ENCODE measurements around the gene CDC42EP4. TPM values are rescaled to one million over a fixed set of nuclear protein-coding genes. Genes with fewer than 3 reads are reported as not detected.

CDC42EP4 gene
- total and polyA plus RNA-seq, 10 of the 15 experiments (the other 5 are each of a cell fraction or from before 2014, with no cell fraction given): 0.05 to 7.1 (median 2.7) TPM

- no peak overlapping the region for H3K4me3 ChIP-seq
- no TSS peak for BruUV-seq (replicated peaks)
- ChIA-PET SMC1A (ENCODE audit: uncharacterized antibody, unreplicated experiment) (interaction anchor here (1.2 to 16.1 kb wide), 8 partner anchors 15 to 692 kb away, joined by 3 to 261 read pairs (median 7); partner anchors contain the start of gene COG1), RAD21 (ENCODE audit: unreplicated experiment) (interaction anchor here (0.9 to 2.5 kb wide), 5 partner anchors 119 to 694 kb away, joined by 3 to 15 read pairs (median 4); no protein-coding TSS in a partner anchor), CTCF (interaction anchor here (0.8 to 12.7 kb wide), 9 partner anchors 12 to 694 kb away, joined by 3 to 365 read pairs (median 10); partner anchors contain the start of gene COG1), POLR2A (no interaction called here)
- in situ Hi-C loops (cut with MboI): loop anchor here (5.0 kb wide), 1 partner anchor 121 kb away; no protein-coding TSS in a partner anchor
- no peak overlapping the region for H2AFZ ChIP-seq (ENCODE audit: control insufficient read depth, low read depth, low read length)
- H3K36me3 ChIP-seq (ENCODE audit: control insufficient read depth in 2 of 2, insufficient read depth in 2 of 2, low read length in 1 of 2): peaks cover 0 to 10% of the 10 kb centered on the region in 2 experiments; a peak in 3 of 4 replicates
- TF ChIP-seq KDM1A (IDR thresholded peaks at IDR 0.05; ENCODE audit: borderline replicate concordance): no peak
- no peak for TF ChIP-seq ZBTB33 (IDR thresholded peaks at IDR 0.05)
- TF ChIP-seq BRCA1 (IDR thresholded peaks at IDR 0.05; ENCODE audit: low read depth, low read length): no peak
- TF ChIP-seq SUPT20H (IDR thresholded peaks at IDR 0.05; ENCODE audit: borderline replicate concordance, control insufficient read depth, low read depth, low read length): no peak
- TF ChIP-seq MYB (IDR thresholded peaks at IDR 0.05; ENCODE audit: borderline replicate concordance, low read depth, low read length): no peak
- TF ChIP-seq, protein P1, sequence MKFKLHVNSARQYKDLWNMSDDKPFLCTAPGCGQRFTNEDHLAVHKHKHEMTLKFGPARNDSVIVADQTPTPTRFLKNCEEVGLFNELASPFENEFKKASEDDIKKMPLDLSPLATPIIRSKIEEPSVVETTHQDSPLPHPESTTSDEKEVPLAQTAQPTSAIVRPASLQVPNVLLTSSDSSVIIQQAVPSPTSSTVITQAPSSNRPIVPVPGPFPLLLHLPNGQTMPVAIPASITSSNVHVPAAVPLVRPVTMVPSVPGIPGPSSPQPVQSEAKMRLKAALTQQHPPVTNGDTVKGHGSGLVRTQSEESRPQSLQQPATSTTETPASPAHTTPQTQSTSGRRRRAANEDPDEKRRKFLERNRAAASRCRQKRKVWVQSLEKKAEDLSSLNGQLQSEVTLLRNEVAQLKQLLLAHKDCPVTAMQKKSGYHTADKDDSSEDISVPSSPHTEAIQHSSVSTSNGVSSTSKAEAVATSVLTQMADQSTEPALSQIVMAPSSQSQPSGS (IDR thresholded peaks at IDR 0.05; ENCODE audit: low read length): no peak
- no peak for TF ChIP-seq RUNX3 (IDR thresholded peaks at IDR 0.05; ENCODE audit: low read length)
- TF ChIP-seq, protein P2, sequence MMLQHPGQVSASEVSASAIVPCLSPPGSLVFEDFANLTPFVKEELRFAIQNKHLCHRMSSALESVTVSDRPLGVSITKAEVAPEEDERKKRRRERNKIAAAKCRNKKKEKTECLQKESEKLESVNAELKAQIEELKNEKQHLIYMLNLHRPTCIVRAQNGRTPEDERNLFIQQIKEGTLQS (IDR thresholded peaks at IDR 0.05; ENCODE audit: borderline replicate concordance, extremely low read depth, low read depth, low read length): no peak
- TF ChIP-seq CBFB (IDR thresholded peaks at IDR 0.05; ENCODE audit: low read depth): no peak
- no peak for TF ChIP-seq JUNB (IDR thresholded peaks at IDR 0.05)
- TF ChIP-seq NR2C1 (IDR thresholded peaks at IDR 0.05): no peak
- TF ChIP-seq CBX5 (IDR thresholded peaks at IDR 0.05; ENCODE audit: low read depth): no peak
- no peak for TF ChIP-seq RFX5 (IDR thresholded peaks at IDR 0.05; ENCODE audit: low read depth, low read length)
- no peak for TF ChIP-seq SMAD1 (IDR thresholded peaks at IDR 0.05; ENCODE audit: low read depth, partially characterized antibody)
- no peak for TF ChIP-seq MXI1 (IDR thresholded peaks at IDR 0.05; ENCODE audit: low read depth, low read length)
- TF ChIP-seq, protein P3, sequence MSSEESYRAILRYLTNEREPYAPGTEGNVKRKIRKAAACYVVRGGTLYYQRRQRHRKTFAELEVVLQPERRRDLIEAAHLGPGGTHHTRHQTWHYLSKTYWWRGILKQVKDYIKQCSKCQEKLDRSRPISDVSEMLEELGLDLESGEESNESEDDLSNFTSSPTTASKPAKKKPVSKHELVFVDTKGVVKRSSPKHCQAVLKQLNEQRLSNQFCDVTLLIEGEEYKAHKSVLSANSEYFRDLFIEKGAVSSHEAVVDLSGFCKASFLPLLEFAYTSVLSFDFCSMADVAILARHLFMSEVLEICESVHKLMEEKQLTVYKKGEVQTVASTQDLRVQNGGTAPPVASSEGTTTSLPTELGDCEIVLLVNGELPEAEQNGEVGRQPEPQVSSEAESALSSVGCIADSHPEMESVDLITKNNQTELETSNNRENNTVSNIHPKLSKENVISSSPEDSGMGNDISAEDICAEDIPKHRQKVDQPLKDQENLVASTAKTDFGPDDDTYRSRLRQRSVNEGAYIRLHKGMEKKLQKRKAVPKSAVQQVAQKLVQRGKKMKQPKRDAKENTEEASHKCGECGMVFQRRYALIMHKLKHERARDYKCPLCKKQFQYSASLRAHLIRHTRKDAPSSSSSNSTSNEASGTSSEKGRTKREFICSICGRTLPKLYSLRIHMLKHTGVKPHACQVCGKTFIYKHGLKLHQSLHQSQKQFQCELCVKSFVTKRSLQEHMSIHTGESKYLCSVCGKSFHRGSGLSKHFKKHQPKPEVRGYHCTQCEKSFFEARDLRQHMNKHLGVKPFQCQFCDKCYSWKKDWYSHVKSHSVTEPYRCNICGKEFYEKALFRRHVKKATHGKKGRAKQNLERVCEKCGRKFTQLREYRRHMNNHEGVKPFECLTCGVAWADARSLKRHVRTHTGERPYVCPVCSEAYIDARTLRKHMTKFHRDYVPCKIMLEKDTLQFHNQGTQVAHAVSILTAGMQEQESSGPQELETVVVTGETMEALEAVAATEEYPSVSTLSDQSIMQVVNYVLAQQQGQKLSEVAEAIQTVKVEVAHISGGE (CRISPR knock-in tag; IDR thresholded peaks at IDR 0.05): no peak
- TF ChIP-seq WRNIP1 (IDR thresholded peaks at IDR 0.05; ENCODE audit: borderline replicate concordance, low read depth, low read length): no peak
- no peaks in the 10 kb centered on the region for H3K79me2 ChIP-seq (ENCODE audit: control insufficient read depth, insufficient read depth, low read length)
- H3K27me3 ChIP-seq (replicated peaks in 1 of 2; ENCODE audit: control insufficient read depth in 2 of 2, insufficient read depth in 2 of 2, low read length in 1 of 2): no peaks in the 10 kb centered on the region
- H3K4me2 ChIP-seq (ENCODE audit: control insufficient read depth, insufficient read depth): no peak overlapping the region
- H3K27ac ChIP-seq (ENCODE audit: control insufficient read depth, insufficient read depth): no peak overlapping the region
- H4K20me1 ChIP-seq (ENCODE audit: control insufficient read depth, insufficient read depth): no peaks in the 10 kb centered on the region
- H3K9me3 ChIP-seq (replicated peaks; ENCODE audit: control insufficient read depth, insufficient read depth, low read length): no peaks in the 10 kb centered on the region
- no peak for ATAC-seq
- no peaks in the 10 kb centered on the region for H3K4me1 ChIP-seq (ENCODE audit: control insufficient read depth, insufficient read depth, low read length)
- intact Hi-C loops (cut with micrococcal nuclease; ENCODE audit: unreplicated experiment): loop anchor here (5.0 kb wide), 1 partner anchor 59 kb away; the partner anchor contains the start of gene COG1
- no peak for FAIRE-seq
- 72% methylated on average over 10 of the region's 10 CpGs for WGBS (ENCODE audit: insufficient coverage, insufficient replicate concordance, low lambda C conversion rate, missing lambda C conversion rate)
- DNase-seq (ENCODE audit: low read depth, low spot score): no peak
- H3K9ac ChIP-seq (ENCODE audit: control insufficient read depth, insufficient read depth, low read length): no peak overlapping the region
Observed at GRCh38 chr17:73250851-73251640, 60.8 kb downstream of the CDC42EP4 start.

Data from GM12878 (cell line).